ENCODE measurements around the gene MRPS25. TPM values are rescaled to one million over a fixed set of nuclear protein-coding genes. Genes with fewer than 3 reads are reported as not detected.

MRPS25 gene
- total and polyA plus RNA-seq, 7 donors, result 25.8 to 86.1 (median 44.5) TPM

- no peak for DNase-seq
- H3K9me3 ChIP-seq, result no peaks in the 10 kb centered on the region
- H3K27me3 ChIP-seq, result no peaks in the 10 kb centered on the region
- TF ChIP-seq EP300 (IDR thresholded peaks at IDR 0.05) (no peak), POLR2A (IDR thresholded peaks at IDR 0.05) (no peak), CTCF (IDR thresholded peaks at IDR 0.05) (no peak), POLR2AphosphoS5 (IDR thresholded peaks at IDR 0.05) (no peak)
- H3K4me3 ChIP-seq, result no peak overlapping the region
- no peak overlapping the region for H3K27ac ChIP-seq
- 82 to 86% methylated on average over 5 of the region's 5 CpGs for whole genome bisulfite sequencing, 2 donors
- no peaks in the 10 kb centered on the region for H3K4me1 ChIP-seq
- H3K36me3 ChIP-seq, result peaks cover 27 to 93% (median 43%) of the 10 kb centered on the region in 4 donors
- intact Hi-C loops (cut with DNase I), result loop anchor here (10.0 kb wide), 1 partner anchor 437 kb away; the partner anchor contains the start of gene CCDC174
These were observed 26.5 kb upstream of the MRPS25 start for GRCh38 chr3:15091575-15091974.

DNA sequence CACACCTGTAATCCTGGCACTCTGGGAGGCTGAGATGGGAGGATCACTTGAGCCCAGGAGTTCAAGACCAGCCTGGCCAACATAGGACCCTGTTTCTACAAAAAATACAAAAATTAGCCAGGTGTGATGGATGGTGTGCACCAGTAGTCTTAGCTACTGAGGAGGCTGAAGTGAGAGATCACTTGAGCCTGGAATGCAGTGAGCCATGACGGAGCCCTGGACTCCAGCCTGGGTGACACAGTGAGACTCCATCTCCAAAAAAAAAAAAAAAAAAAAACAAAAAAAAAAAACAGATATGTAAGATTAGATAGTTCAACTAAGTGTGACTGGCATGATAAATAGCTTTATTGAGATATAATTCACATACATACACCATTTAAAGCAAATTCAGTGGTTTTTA lies 24.1 kb upstream of the MRPS25 start:
- DNase-seq, result no peak
- no peaks in the 10 kb centered on the region for H3K27me3 ChIP-seq
- intact Hi-C loops (cut with DNase I), result no loop called here
- no peaks in the 10 kb centered on the region for H3K4me1 ChIP-seq
- 93 to 97% methylated on average over 1 of the region's 1 CpG for WGBS, 2 donors
- no peaks in the 10 kb centered on the region for H3K9me3 ChIP-seq
- no peak overlapping the region for H3K27ac ChIP-seq
- TF ChIP-seq POLR2A (IDR thresholded peaks at IDR 0.05), result no peak
- no peak for TF ChIP-seq POLR2AphosphoS5 (IDR thresholded peaks at IDR 0.05)
- TF ChIP-seq CTCF (IDR thresholded peaks at IDR 0.05), result no peak
- TF ChIP-seq EP300 (IDR thresholded peaks at IDR 0.05), result no peak
- peaks cover 33 to 94% (median 45%) of the 10 kb centered on the region in 4 donors for H3K36me3 ChIP-seq
- H3K4me3 ChIP-seq, result no peak overlapping the region

GRCh38 chr3:15086699-15087098 lies 21.6 kb upstream of the MRPS25 start:
- TF ChIP-seq POLR2AphosphoS5 (IDR thresholded peaks at IDR 0.05), result no peak
- no peak for TF ChIP-seq POLR2A (IDR thresholded peaks at IDR 0.05)
- no peak for TF ChIP-seq EP300 (IDR thresholded peaks at IDR 0.05)
- no peak for TF ChIP-seq CTCF (IDR thresholded peaks at IDR 0.05)
- Histone ChIP-seq H3K4me1 (no peaks in the 10 kb centered on the region), H3K36me3 (peaks cover 54 to 95% (median 59%) of the 10 kb centered on the region in 4 donors), H3K27me3 (no peaks in the 10 kb centered on the region), H3K27ac (no peak overlapping the region), H3K4me3 (no peak overlapping the region), H3K9me3 (no peaks in the 10 kb centered on the region)
- no peak for DNase-seq
- WGBS, 2 donors, result 82 to 94% methylated on average over 2 of the region's 2 CpGs
- intact Hi-C loops (cut with DNase I), result no loop called here

DNA sequence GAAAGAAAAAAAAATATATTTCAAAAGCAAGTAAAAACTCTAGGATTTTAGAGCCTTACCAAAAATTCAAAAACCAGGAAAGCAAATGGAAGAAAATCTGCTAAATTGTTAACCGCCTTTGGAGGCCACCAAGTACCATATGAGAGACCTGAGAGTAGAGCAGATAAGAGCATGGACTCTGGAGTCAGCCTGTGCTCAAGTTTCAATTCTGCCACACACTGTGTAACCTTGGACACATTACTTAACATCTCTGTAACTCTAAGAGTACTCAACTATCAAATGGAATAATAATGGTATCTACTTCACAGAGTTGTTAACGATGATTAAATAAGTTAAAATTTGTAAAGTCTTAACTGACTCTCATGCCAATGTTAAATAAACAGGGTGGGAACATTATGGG lies 21.1 kb upstream of the MRPS25 start:
- 94 to 98% methylated on average over 2 of the region's 2 CpGs for WGBS, 2 donors
- TF ChIP-seq POLR2AphosphoS5 (IDR thresholded peaks at IDR 0.05), result no peak
- TF ChIP-seq EP300 (IDR thresholded peaks at IDR 0.05), result no peak
- TF ChIP-seq CTCF (IDR thresholded peaks at IDR 0.05), result no peak
- no peak for TF ChIP-seq POLR2A (IDR thresholded peaks at IDR 0.05)
- H3K4me3 ChIP-seq, result no peak overlapping the region
- no peaks in the 10 kb centered on the region for H3K4me1 ChIP-seq
- H3K27ac ChIP-seq, result no peak overlapping the region
- no peak for DNase-seq
- H3K36me3 ChIP-seq, result peaks cover 56 to 95% (median 63%) of the 10 kb centered on the region in 4 donors
- no peaks in the 10 kb centered on the region for H3K9me3 ChIP-seq
- intact Hi-C loops (cut with DNase I), result no loop called here
- no peaks in the 10 kb centered on the region for H3K27me3 ChIP-seq

DNA sequence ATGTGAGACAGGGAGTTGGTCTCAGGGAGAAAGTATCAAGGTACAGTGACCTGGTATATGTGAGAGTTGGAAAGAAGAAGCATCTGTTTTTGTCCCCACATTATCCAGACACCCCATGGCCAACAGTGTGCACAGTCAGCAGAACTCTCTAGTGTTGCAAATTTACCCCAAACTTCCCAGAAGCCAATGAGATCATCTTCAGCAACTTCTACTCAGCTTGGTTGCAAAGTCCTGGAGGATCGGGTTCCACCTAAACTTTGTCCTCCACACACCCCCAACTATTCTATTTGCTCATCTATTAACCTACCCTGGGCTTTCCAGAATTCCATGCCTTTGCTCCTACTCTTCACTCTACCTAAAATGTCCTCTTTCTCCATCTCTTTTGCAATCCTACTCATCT lies 18.1 kb upstream of the MRPS25 start:
- no peaks in the 10 kb centered on the region for H3K9me3 ChIP-seq
- TF ChIP-seq POLR2A (IDR thresholded peaks at IDR 0.05), result no peak
- TF ChIP-seq POLR2AphosphoS5 (IDR thresholded peaks at IDR 0.05), result no peak
- no peak for TF ChIP-seq CTCF (IDR thresholded peaks at IDR 0.05)
- no peak for TF ChIP-seq EP300 (IDR thresholded peaks at IDR 0.05)
- H3K27me3 ChIP-seq, result no peaks in the 10 kb centered on the region
- intact Hi-C loops (cut with DNase I), result no loop called here
- no peak for DNase-seq
- H3K4me1 ChIP-seq, result no peaks in the 10 kb centered on the region
- H3K27ac ChIP-seq, result no peak overlapping the region
- peaks cover 49 to 99% (median 71%) of the 10 kb centered on the region in 4 donors for H3K36me3 ChIP-seq
- WGBS, 2 donors, result 85 to 94% methylated on average over 1 of the region's 1 CpG
- H3K4me3 ChIP-seq, result no peak overlapping the region
